GM18951 (cell line): Measurements from ENCODE around the gene ATP6V0E1.

Experiments
- POLR2A ChIP-seq: IDR thresholded peaks from 4 replicates; pipeline ENCODE4 v1.6.1; 2011; ENCODE audit warnings: mild to moderate bottlenecking; ENCODE audit not compliant: insufficient read length, insufficient read depth; ENCODE audit errors: extremely low read depth
- in situ Hi-C: fragments of 300-500 bp; cut with MboI; formaldehyde crosslinking; loops from one replicate; pipeline ENCODE4 v1.12.0; 2022; ENCODE audit warnings: low sequenced_read_pairs, mixed read lengths, inconsistent platforms; ENCODE audit not compliant: unreplicated experiment

ATP6V0E1 gene

DNA sequence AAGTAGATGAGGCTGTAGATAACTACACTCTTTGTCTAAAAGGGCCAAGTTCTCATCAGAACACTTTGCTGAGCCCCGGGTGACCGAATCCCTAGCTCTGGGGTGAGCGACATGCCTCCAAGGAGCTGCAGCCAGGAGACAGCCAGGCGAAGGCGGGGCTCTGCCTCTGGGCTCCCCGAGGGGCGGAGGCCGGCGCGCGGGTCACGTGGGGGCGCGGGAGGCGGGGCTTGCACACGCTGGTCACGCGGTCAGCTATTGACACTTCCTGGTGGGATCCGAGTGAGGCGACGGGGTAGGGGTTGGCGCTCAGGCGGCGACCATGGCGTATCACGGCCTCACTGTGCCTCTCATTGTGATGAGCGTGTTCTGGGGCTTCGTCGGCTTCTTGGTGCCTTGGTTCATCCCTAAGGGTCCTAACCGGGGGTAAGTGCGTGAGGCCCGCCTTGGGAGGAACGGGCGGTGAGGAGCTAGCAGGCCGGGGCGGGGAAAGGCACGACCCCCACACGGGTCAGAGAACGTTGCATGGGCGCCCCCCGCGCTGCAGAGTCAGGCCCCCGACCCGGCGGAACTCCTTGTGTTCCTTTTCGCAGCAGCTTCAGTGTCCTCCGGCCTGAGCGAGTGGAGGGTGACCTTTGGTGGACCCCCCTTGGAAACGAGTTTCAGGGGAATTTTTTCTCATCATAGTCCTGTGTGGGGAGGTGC, at the start of gene ATP6V0E1:
TSS of gene ATP6V0E1 (plus strand) at position 230 of the 702 bp plus-strand sequence. CDS start at position 320, 90 bp downstream.
- in situ Hi-C loops = loop anchor here (10.0 to 25.0 kb wide), 2 partner anchors 161 to 354 kb away; partner anchors contain the start of genes BNIP1 and STC2
- TF ChIP-seq POLR2A = peak; percentile 91

DNA sequence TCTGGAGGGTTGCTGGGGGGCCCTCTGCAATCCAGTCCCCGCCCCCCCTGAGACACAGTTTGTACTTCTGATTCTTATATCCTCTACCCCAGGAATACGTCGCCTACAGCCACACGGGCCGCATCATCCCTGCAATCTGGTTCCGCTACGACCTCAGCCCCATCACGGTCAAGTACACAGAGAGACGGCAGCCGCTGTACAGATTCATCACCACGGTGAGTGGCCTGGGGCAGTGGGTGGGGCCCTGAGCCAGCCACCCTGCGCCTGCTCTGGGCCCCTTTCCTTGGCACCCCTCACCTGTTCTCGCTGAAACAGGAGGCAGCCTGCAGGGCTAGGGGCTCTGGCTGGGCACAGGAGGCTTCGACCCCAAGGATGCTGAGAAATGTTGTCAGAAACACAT, 48.5 kb upstream of the ATP6V0E1 start:
- in situ Hi-C loops = loop anchor here (25.0 kb wide), 1 partner anchor 448 kb away; no protein-coding TSS in a partner anchor
- TF ChIP-seq POLR2A = no peak

DNA sequence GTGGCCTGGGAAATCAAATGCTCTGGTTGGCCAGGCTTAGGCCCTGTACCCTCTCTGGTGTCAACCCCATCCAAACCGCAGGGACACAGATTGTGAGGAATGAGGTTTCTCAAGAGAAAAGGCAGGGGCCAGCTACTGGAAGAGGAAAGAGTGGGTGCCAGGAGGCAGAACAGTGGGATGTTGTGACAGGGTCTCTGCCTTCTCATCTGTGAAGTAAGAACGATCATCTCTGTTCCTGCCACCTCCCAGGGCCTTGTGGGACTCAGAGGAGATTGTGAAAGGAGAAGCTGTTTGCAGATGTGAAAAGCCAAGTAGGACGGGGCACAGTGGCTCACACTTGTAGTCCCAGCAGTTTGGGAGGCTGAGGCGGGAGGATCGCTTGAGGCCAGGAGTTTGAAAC, 47.2 kb upstream of the ATP6V0E1 start:
- TF ChIP-seq POLR2A = no peak

DNA sequence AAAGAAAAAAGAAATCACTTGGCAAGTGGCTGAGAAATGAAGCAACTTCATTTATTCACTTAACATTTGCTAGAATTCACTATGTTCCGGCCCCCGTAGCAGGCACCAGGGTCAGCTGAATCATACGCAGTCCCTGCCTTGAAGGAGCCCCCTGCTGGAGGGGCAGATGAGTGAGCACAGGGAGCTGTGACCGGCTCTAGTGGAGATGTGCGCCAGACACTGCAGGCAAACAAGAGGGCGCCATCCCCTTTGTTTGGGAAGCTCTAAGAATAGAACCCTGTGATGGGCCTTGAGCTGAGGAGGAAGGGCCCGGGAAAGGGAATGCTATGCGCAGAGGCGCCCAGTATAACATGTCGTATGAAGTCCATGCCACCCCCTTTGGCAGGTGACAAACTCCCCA, 44.5 kb upstream of the ATP6V0E1 start:
- in situ Hi-C loops = loop anchor here (25.0 kb wide), 1 partner anchor 452 kb away; no protein-coding TSS in a partner anchor
- TF ChIP-seq POLR2A = no peak

More for the DNA sequence above, 47.2 kb upstream of the ATP6V0E1 start:
- in situ Hi-C loops = loop anchor here (25.0 kb wide), 1 partner anchor 449 kb away; no protein-coding TSS in a partner anchor

DNA sequence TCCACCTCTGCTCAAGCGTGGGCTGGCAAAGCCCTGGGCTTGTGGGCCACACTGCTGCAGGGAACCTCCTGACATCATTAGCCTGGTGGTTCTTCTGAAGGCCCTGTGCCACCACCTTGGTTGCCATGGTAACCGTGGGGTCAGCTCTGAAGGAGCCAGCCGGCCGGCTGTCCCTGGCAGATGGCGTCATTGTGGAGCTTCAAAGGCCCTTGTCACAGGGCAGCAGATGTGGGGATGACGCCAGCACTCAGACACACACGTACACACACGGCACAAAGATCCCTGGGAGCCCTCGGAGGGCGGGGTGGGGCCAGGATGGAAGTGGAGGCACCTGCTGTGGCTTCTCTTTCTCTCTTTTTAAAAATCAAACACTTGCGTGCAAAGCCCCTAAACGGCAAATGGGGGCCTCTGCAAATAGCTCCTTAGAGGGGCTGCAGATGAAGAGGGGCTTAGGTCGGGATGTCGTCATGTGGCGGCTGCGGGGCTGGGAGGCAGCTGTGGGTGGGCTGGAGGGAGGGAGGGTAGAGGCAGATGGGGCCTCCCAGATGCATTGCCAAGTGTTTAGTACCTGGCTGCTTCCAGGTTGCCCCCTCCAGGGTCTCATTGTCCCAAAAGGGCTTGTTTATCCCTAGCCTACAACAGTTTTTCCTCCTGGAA, 43.8 kb upstream of the ATP6V0E1 start:
- in situ Hi-C loops = loop anchor here (25.0 kb wide), 1 partner anchor 452 kb away; no protein-coding TSS in a partner anchor
- TF ChIP-seq POLR2A = no peak

DNA sequence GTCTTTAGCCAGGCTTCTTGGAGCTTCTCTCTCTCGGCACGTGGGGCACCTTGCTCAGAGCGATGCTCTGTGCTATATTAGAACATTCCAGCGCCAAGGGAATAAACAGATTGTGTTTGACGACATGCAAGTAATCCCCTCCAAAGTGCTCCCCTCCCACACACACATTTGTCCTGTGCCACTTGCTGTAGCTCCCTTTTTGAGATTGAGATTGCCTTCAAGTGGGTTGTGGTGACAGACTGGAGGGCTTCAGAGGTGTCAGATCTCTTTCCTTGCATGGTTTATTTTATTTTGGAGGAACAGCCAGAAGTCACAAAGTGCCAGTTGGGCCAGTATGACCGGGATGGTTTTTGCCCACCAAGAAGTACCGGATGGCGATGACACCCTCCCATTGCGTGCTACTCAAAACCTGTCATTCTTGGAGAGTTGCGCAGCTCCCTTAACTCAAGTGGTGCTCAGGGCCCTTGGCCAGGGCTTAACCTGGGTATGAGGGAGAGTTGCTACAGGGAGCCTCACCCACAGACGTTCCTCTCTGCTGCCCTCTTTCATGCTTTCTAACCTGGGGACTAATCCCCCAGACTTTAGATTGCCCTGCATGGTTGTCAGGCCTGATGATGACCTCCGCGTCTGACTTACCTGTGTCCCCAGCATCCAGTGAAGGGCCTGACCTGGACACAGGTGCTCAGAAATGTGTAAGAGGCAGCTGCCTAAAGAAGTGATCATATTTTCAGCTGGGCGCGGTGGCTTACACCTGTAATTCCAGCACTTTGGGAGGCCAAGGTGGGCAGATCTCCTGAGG, 43.1 kb upstream of the ATP6V0E1 start:
- in situ Hi-C loops = loop anchor here (25.0 kb wide), 1 partner anchor 453 kb away; no protein-coding TSS in a partner anchor

DNA sequence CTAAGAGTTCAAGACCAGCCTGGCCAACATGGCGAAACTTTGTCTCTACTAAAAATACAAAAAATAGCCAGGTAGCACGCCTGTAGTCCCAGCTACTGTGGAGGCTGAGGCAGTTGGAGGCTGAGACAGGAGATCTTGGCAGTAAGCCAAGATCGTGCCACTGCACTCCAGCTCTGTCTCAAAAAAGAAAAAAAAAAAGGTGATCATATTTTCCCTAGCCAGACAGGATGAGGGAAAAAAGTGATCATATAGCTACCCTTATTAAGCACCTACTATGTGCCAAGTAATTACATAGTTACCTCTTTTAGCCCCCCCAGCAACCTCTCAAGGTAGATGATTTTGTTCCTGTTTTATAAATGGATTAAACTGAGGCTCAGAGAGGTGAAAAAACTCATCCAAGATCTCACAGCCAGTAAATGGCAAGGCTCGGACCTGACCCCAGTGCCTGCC, 42.5 kb upstream of the ATP6V0E1 start:
- in situ Hi-C loops = loop anchor here (25.0 kb wide), 1 partner anchor 454 kb away; no protein-coding TSS in a partner anchor
- no peak for TF ChIP-seq POLR2A

More for the DNA sequence above, 43.1 kb upstream of the ATP6V0E1 start:
- TF ChIP-seq POLR2A = no peak

DNA sequence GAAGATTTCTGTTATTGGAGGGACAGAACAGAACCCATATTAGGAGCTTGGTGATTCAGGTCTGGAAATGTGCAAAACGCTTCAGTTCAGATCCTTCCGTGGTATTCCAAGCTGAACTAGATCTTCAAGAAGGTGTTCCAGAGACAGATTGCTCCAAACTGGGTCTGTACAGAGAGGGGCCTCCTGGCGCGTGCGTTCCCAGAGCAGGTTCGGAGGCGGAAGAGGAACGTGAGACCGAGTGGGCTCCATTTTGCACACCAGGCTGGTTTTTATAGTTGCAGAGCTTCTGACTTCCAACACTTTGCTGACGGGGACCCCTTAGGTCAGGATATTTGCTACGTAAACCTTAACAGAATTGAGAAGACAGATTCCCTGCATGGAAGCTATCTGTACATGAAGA, 41.0 kb upstream of the ATP6V0E1 start:
- TF ChIP-seq POLR2A = no peak
- in situ Hi-C loops = loop anchor here (25.0 kb wide), 1 partner anchor 455 kb away; no protein-coding TSS in a partner anchor

DNA sequence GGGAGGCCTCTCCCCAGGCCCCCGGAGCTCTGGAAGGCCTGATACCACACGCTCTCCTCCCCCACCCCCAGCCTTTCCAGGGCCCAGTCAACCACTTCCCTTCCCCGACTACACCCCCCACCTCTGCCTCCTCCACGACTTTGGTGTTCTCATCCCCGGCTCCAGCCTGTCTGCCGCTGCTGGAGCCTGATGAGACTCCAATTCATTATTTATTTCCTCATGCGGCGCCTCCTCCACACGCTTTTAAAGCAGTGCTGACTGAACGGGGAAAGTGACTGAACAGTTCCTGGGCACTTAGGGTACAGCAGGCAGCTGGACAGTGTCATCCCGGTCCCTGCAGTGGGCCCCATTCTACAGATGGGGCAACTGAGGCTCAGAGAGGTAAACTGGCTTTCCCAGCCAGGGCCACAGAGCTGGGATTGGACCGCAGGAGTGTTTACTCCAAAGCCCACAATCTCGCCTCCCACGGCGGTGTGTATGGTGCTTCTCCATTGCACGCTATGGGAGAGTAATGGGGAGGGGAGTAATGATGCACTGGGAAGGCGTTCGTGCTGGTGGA, 40.2 kb upstream of the ATP6V0E1 start:
- no peak for TF ChIP-seq POLR2A
- in situ Hi-C loops = loop anchor here (25.0 kb wide), 1 partner anchor 456 kb away; no protein-coding TSS in a partner anchor

DNA sequence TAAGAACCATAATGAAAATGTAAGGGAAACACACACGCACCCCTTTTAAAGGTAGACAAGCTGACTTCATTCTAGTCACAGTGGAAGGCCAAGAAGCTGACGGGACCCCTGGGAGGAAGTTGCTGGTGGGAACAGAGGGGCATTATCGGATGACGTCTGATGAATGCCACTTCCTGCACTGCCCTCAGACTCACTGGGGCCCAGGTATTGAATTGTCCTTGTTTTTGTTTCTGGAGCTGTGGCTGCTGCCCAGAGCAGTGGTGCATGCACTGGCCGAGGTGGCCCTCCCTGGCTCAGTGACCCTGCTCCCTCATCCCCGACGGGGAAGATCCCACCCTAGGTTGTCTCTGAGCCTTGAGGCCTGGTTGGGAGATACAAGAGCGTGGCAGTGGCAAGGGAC, 39.7 kb upstream of the ATP6V0E1 start:
- in situ Hi-C loops = loop anchor here (25.0 kb wide), 1 partner anchor 457 kb away; no protein-coding TSS in a partner anchor
- no peak for TF ChIP-seq POLR2A

DNA sequence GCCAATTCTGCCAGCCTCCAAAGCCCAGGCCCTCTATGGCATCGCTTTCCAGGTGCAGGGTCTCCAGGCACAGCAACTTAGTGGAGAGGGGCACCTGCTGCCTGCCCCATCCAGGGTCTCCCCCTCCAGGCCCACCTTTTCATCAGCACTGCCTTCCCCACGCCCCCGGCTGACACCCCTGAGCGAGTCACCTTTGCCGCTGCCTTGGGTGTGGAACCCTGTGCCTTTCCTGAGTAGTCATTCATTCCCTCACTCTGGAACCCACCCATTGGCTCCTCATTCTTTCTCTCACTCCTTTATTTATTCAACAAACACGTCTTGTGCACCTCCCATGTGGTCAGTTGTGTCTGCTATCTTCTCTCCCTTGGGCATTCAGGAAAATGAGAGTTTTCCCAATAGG, 38.8 kb upstream of the ATP6V0E1 start:
- in situ Hi-C loops = loop anchor here (25.0 kb wide), 1 partner anchor 457 kb away; no protein-coding TSS in a partner anchor
- no peak for TF ChIP-seq POLR2A

DNA sequence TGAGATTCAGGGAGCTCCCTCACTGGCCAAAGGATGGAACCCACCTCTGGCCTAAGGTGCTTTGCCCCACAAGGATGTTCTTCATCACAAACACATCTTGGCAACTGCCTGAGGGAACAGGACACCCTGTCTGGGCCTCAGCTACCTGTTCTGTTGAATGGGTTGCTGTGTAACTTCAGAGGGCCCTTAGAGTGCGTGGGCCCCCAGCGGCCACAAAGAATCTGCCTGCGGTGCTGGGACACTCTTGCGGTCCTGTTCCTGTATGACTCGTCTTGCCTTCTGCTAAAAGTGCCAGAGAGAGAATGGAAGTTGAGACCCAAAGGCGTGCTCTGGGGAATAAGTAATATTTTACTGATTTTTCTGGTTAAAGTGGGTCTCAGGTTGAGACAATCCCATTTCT, 38.4 kb upstream of the ATP6V0E1 start:
- in situ Hi-C loops = loop anchor here (25.0 kb wide), 1 partner anchor 458 kb away; no protein-coding TSS in a partner anchor

More for the DNA sequence above, 38.4 kb upstream of the ATP6V0E1 start:
- no peak for TF ChIP-seq POLR2A
